Hepatocyte (in vitro differentiated cells): ENCODE measurements around the gene PLXND1. TPM values are rescaled to one million over a fixed set of nuclear protein-coding genes. Genes with fewer than 3 reads are reported as not detected.
"Not testable (repeated sequence)": the region's sequence is repeated elsewhere in the genome, so short reads cannot be mapped to it uniquely, and the experiment has no call there.

ENCODE experiments used
- DNase-seq: peaks from one replicate; pipeline ENCODE4 v3.0.0-alpha.2; 2016; ENCODE audit warnings: low spot score
- H2AFZ ChIP-seq: fragments of 200-600 bp; sonication (generic); 2 replicates; pipeline ENCODE4 v1.6.0; 2016; ENCODE audit warnings: antibody characterized with exemption, mild to moderate bottlenecking
- H3K27ac ChIP-seq: fragments of 200-600 bp; sonication (generic); 2 replicates; pipeline ENCODE4 v1.5.1; 2016; ENCODE audit warnings: mild to moderate bottlenecking
- H3K27me3 ChIP-seq: fragments of 200-600 bp; sonication (generic); 2 replicates; pipeline ENCODE4 v1.6.1; 2016
- H3K36me3 ChIP-seq: fragments of 200-600 bp; sonication (generic); replicated peaks from 2 replicates; pipeline ENCODE4 v1.5.1; 2016; ENCODE audit warnings: low read depth; ENCODE audit not compliant: insufficient read depth
- H3K4me1 ChIP-seq: fragments of 200-600 bp; sonication (generic); 2 replicates; pipeline ENCODE4 v1.5.1; 2016; ENCODE audit warnings: mild to moderate bottlenecking, moderate library complexity; ENCODE audit not compliant: insufficient read depth
- H3K4me2 ChIP-seq: fragments of 200-600 bp; sonication (generic); 2 replicates; pipeline ENCODE4 v1.6.0; 2016
- H3K4me3 ChIP-seq: fragments of 200-600 bp; sonication (generic); 2 replicates; pipeline ENCODE4 v1.5.1; 2016; ENCODE audit warnings: mild to moderate bottlenecking
- H3K79me2 ChIP-seq: fragments of 200-600 bp; sonication (generic); 2 replicates; pipeline ENCODE4 v1.6.0; 2017; ENCODE audit warnings: mild to moderate bottlenecking
- H3K9me2 ChIP-seq: fragments of 200-600 bp; sonication (generic); replicated peaks from 2 replicates; pipeline ENCODE4 v1.6.0; 2017; ENCODE audit warnings: mild to moderate bottlenecking; ENCODE audit not compliant: insufficient read depth
- H3K9me3 ChIP-seq: fragments of 200-600 bp; sonication (generic); 2 replicates; pipeline ENCODE4 v1.5.1; 2016; ENCODE audit warnings: low read depth, mild to moderate bottlenecking
- H4K20me1 ChIP-seq: fragments of 200-600 bp; sonication (generic); 2 replicates; pipeline ENCODE4 v1.6.0; 2016; ENCODE audit warnings: mild to moderate bottlenecking; ENCODE audit not compliant: insufficient read depth, poor library complexity, severe bottlenecking
- CTCF ChIP-seq: fragments of 200-600 bp; sonication (generic); IDR thresholded peaks from 2 replicates; pipeline ENCODE4 v1.5.1; 2016; ENCODE audit warnings: antibody characterized with exemption, mild to moderate bottlenecking; ENCODE audit not compliant: poor library complexity
- EZH2 ChIP-seq: fragments of 200-600 bp; sonication (generic); IDR thresholded peaks from 2 replicates; pipeline ENCODE4 v1.6.1; 2016; ENCODE audit warnings: antibody characterized with exemption, mild to moderate bottlenecking, borderline replicate concordance
- EZH2phosphoT487 ChIP-seq: fragments of 200-600 bp; sonication (generic); IDR thresholded peaks from one replicate; pipeline ENCODE4 v1.6.1; 2018; ENCODE audit warnings: antibody characterized with exemption, mild to moderate bottlenecking, low read depth, moderate library complexity; ENCODE audit not compliant: unreplicated experiment, severe bottlenecking
- WGBS: methylation state at CpG from one replicate; pipeline ENCODE4 v1.1.6; 2016; ENCODE audit warnings: low lambda C conversion rate; ENCODE audit errors: missing lambda C conversion rate; 5-methylcytosine and 5-hydroxymethylcytosine counted together
- polyA plus RNA-seq: library from polyadenylated mRNA; unstranded; fragments of >200 nt; fragmentation: Nextera tagmentation; extraction: Ambion mirVana; gene quantifications from 2 replicates; pipeline ENCODE4 v1.2.1, GENCODE V29; 2016
- total RNA-seq: library from RNA; depleted of rRNA; stranded (reverse); fragments of >200 nt; gene quantifications from 2 replicates; pipeline ENCODE4 v1.2.3, GENCODE V29; 2014

The PLXND1 gene
- total and polyA plus RNA-seq, 2 experiments from 2014 or later = 36.3 to 45.3 TPM

GRCh38 chr3:129518581-129518980, 87.9 kb downstream of the PLXND1 start:
- no peaks in the 10 kb centered on the region for H3K9me2 ChIP-seq
- no peaks in the 10 kb centered on the region for H3K36me3 ChIP-seq
- no peaks in the 10 kb centered on the region for H3K79me2 ChIP-seq
- no peaks in the 10 kb centered on the region for H3K4me1 ChIP-seq
- TF ChIP-seq CTCF (no peak), EZH2 (no peak), EZH2phosphoT487 (no peak)
- DNase-seq = no peak
- H3K4me3 ChIP-seq = no peak overlapping the region
- H3K4me2 ChIP-seq = no peak overlapping the region
- no peaks in the 10 kb centered on the region for H4K20me1 ChIP-seq
- 95% methylated on average over 8 of the region's 8 CpGs for WGBS
- H3K27me3 ChIP-seq = no peaks in the 10 kb centered on the region
- no peaks in the 10 kb centered on the region for H3K9me3 ChIP-seq
- H2AFZ ChIP-seq = no peak overlapping the region
- H3K27ac ChIP-seq = no peak overlapping the region

- no peaks in the 10 kb centered on the region for H3K27me3 ChIP-seq
- no peak overlapping the region for H3K4me2 ChIP-seq
- 89% methylated on average over 8 of the region's 8 CpGs for WGBS
- H2AFZ ChIP-seq = no peak overlapping the region
- H3K27ac ChIP-seq = no peak overlapping the region
- H3K4me3 ChIP-seq = no peak overlapping the region
- TF ChIP-seq EZH2 (no peak), EZH2phosphoT487 (no peak), CTCF (no peak)
- no peaks in the 10 kb centered on the region for H3K9me2 ChIP-seq
- no peaks in the 10 kb centered on the region for H3K79me2 ChIP-seq
- H3K9me3 ChIP-seq = no peaks in the 10 kb centered on the region
- no peaks in the 10 kb centered on the region for H4K20me1 ChIP-seq
- no peaks in the 10 kb centered on the region for H3K36me3 ChIP-seq
- H3K4me1 ChIP-seq = no peaks in the 10 kb centered on the region
- no peak for DNase-seq
These were observed 88.4 kb downstream of the PLXND1 start for GRCh38 chr3:129518038-129518561.

- Histone ChIP-seq H3K27me3 (no peaks in the 10 kb centered on the region), H3K27ac (no peak overlapping the region), H3K36me3 (no peaks in the 10 kb centered on the region), H3K4me2 (no peak overlapping the region), H2AFZ (no peak overlapping the region), H3K4me1 (no peaks in the 10 kb centered on the region), H4K20me1 (no peaks in the 10 kb centered on the region), H3K79me2 (no peaks in the 10 kb centered on the region), H3K9me2 (no peaks in the 10 kb centered on the region), H3K4me3 (no peak overlapping the region), H3K9me3 (no peaks in the 10 kb centered on the region)
- 90% methylated on average over 7 of the region's 7 CpGs for WGBS
- DNase-seq = no peak
- TF ChIP-seq EZH2phosphoT487 (no peak), EZH2 (no peak), CTCF (no peak)
These were observed 89.0 kb downstream of the PLXND1 start for GRCh38 chr3:129517516-129517915.

- not testable (repeated sequence) for H4K20me1 ChIP-seq, H3K36me3 ChIP-seq, H3K27me3 ChIP-seq, H3K27ac ChIP-seq, H3K9me2 ChIP-seq, H3K4me2 ChIP-seq, H3K4me1 ChIP-seq, H3K79me2 ChIP-seq, DNase-seq, H2AFZ ChIP-seq, H3K9me3 ChIP-seq, H3K4me3 ChIP-seq
- 83% methylated on average over 5 of the region's 7 CpGs for WGBS
These were observed 90.5 kb downstream of the PLXND1 start for GRCh38 chr3:129515821-129516432.

GRCh38 chr3:129515108-129515820, 91.2 kb downstream of the PLXND1 start:
- H3K79me2 ChIP-seq, DNase-seq, H3K4me3 ChIP-seq, H3K36me3 ChIP-seq, H3K9me2 ChIP-seq, H3K9me3 ChIP-seq, H4K20me1 ChIP-seq, H3K27me3 ChIP-seq, H2AFZ ChIP-seq, H3K27ac ChIP-seq, H3K4me1 ChIP-seq, H3K4me2 ChIP-seq: not testable (repeated sequence)
- WGBS = 89% methylated on average over 16 of the region's 25 CpGs
